ENCODE results near the gene SYF2.
A peak's percentile ranks its signal among the peaks of the same experiment; 100 is the strongest.
"Not testable (repeated sequence)": the region's sequence is repeated elsewhere in the genome, so short reads cannot be mapped to it uniquely, and the experiment has no call there.

The SYF2 gene

DNA sequence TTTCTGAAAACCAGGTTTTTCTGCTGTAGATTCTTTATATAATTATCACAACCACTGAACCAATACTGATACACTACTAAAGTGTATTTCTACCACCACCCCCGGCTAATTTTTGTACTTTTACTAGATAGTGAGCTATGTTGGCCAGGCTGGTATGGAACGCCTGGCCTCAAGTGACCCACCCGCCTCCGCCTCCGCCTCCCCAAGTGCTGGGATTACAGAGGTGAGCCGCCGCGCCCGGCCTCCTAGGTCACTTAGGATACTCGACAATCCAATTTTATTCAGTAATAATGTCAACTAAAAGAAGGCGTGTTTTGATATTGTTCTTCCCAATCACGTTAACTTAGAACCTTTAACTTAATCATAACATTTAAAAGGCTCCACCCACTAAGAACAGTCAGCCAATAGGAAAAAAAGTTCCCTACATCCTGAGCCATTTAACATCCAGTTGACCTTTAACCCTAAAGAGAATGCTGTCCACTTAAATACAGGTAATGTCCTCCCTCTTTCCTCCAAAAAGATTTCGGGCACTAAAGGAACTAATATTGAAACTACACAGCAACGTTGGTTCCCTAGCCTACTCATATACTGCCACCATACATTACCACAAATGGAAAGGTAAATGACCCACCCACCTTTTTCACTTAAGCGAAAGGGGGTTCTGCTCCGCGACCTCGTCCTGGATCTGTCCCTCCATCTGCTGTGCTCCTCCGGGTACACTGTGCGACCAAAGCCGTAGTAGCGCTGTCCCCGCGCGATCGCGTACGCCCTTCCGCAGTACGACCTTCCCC, 13.7 kb upstream of the SYF2 start:
- DNase-seq = peak; percentile 72

DNA sequence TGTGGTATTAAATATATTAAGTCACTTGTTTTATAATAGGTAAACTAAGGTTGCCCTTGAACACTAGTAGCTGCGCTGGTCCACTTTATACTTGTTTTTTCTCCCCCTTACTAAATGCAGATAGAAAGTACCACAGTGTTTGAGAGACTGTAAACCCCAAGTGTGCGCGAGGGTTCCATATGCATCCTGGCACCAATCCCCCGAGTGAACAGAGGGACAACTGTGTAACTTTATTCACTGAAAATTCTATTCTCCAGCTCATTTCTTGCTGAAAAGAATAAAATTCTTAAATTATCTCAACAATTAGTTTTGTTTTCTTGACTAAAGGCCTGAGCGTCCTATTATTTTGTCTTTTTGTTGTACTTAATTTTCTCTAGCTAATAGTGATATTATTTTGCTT, 13.1 kb upstream of the SYF2 start:
- DNase-seq = no peak

DNA sequence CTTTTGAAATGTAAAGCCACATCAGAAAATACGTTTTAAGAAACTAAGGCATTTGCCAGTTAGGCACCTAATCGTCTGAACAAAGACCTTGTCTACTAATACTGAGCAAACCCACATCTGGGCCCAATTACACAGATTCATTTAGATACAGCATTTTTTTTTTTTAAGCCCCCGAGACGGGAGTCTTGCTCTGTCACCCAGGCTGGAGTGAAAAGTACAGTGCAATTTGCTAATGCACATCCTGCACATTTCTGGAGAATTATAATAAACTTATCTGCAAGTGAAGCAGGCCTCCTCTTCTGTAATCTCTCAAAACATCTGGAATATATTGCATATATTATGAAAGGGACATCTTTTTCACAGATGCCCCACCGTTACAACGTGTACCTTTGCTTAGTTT, 11.6 kb upstream of the SYF2 start:
- no peak for DNase-seq

DNA sequence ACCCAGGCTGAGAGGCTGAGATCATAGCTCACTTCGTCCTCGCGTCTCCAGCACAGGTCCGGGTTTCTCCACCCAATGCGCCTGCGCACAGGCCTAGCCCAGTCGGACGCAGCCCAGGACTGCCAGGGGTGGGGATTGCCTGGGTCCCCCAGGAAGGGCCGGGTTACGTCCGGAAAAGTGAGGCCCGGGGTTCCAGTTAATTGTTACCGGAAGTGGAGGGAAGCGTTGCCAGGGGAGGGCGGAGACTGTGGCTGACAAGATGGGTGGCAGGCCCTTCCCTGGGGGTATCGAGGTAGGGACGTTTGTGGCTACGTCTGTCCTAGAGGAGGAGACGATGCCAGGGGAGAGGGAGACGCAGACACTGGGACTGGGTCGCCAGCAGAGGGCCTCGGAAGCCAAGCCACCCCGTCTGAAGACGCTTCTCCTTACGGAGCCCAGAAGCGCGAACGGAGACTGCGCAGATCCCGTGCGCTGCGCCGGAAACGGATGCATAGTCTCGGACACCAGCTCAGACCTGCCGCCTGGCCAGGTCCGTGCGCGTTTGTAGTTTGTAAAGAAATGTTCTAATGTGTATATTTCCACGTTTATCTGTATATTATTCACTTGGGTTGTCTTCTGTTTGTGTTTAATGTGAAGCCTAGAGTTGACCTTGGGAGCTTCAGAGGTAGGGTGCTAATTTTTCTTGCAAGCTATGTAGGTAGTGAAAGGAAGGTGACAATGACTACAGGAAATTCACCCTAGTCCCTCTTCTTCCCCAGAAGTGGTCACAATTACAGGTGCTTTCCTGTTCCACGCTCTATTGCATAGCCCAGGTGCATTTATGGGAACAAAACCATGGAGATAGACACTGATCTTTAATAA, 7.6 kb upstream of the SYF2 start:
- DNase-seq = peak; percentile 98

DNA sequence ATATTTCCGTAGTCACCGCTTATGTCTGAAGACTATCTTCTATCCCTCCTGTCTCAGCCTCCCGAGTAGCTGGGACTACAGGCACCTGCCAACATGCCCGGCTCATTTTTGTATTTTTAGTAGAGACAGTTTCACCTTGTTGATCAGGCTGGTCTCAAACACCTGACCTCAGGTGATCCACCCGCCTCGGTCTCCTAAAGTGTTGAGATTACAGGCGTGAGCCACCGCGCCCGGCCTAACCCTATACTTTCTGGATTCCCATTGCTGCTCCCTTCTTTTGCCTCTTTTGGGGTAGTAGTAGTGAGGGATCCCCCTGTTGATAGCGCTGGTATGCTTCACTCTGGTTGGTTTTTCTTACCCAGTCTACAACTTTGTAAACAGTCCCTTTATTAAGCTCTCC, 5.7 kb upstream of the SYF2 start:
- no peak for DNase-seq

DNA sequence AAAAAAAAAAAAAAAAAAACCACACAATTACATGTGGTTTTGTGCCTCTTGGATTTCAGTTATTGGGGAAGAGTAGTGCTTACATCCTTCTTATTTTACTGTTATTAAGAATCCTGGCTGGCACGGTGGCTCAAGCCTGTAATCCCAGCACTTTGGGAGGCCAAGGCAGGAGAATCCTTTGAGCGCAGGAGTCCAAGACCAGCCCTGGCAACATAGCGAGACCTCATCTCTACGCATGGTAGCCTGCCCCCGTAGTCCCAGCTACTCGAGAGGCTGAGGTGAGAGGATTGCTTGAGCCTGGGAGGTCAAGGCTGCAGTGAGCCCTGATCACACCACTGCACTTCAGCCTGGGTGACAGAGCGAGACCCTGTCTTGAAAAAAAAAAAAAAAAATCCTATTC, 4.0 kb upstream of the SYF2 start:
- not testable (repeated sequence) for DNase-seq

DNA sequence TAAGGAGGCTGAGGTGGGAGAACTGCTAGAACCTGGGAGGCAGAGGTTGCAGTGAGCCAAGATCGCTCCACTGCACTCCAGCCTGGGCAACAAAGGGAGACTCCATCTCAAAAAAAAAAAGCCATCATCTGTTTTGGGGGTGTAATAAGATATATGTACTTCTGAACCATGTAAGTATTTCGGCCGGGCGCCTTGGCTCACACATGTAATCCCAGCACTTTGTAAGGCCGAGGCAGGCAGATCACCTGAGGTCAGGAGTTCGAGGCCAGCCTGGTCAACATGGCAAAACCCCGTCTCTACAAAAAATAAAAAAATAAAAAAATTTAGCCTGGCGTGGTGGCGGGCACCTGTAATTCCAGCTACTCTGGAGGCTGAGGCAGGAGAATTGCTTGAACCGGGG, 3.1 kb upstream of the SYF2 start:
- not testable (repeated sequence) for DNase-seq

DNA sequence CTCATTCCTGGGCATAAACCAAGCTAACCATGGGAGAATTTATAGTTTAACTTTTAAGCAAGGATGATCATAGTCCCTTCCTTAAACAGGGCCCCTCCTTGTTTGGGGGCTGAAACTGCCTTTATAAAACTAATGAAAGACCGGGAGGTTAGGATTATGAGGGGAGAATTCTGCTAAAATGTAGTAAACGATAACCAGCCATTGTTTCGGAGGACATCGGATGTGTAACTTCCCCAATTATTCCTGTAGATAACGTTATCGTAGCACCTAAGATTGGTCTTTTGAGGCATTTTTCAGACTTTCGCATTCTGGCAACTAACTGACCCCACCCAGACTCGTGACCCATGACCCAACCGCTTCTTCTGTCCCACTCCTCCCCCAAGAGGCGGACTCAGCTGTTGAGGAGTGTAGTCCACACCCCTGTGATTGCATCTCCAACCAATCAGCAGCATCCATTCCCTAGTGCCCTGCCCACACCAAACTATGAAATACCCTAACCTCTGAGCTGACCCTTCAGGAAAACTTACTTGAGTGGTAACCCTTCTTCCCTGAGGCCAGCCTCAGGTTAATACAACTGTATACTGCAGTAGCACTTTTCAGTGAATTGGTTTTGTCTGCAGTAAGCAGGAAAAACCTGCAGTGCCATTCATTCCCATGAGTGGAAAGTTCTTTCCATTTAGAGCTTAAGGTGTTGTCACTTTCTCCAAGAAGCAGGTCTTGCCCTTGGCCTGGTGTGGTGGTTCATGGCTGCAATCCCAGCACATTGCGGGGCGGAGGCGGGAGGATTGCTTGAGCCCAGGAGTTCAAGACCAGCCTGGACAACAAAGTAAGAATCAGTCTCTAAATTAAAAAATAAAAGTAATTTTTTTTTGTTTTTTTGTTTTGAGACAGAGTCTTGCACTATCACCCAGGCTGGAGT, 823 bp upstream of the SYF2 start:
- peak; percentile 100 for DNase-seq

DNA sequence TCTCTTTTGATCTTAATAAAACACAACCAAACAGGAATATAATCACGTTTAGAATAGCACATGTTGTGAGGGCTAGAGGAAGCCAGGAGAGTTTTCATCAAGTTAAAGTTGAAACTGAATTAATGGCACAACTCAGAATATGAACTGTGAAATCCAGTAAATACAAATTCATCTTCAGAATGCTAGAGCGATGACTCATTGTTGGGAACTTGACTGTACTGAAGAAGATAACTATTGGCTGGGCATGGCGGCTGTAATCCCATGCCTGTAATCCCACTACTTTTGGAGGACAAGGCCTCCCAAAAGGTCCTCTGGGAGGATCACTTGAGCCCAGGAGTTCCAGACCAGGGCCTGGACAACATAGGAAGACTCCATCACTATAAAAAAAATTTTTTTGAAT, 8.8 kb downstream of the SYF2 start:
- no peak for DNase-seq

DNA sequence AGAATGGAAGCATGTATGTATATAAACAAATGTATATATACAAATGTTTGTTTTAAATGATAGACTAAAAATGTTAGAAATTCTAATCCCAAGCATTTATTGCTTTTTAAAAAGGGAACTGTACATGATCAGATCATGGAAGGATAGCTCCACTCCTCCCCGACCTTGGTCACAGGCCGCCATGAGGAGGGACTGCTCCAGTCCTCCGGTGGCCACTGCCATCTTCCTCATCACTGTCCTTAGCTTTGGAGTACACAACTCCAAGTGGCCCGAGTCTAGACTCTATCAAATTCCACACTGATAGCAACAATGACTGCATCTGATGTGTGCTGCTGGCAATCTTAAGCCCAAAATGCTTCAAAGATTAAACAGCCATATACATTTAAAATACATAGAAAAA, 9.7 kb downstream of the SYF2 start:
- no peak for DNase-seq

DNA sequence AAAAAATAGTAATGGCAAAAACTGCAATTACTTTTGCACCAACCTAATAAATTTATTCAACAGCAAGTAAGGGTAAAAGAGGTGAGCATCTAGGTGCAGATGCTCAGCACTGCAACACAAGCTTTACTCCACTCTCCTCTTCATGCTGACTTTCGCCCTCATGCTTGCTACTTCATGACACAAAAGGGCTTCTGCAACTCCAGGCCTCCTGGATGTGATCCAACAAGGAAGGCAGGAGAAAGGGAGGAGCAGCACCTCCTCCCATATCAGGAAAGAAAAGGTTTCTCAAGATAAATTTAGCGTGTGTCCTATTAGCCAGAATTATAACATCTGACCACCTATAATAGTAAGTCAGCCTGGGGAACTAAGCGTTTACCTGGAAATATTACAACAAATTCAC, 11.6 kb downstream of the SYF2 start:
- no peak for DNase-seq

DNA sequence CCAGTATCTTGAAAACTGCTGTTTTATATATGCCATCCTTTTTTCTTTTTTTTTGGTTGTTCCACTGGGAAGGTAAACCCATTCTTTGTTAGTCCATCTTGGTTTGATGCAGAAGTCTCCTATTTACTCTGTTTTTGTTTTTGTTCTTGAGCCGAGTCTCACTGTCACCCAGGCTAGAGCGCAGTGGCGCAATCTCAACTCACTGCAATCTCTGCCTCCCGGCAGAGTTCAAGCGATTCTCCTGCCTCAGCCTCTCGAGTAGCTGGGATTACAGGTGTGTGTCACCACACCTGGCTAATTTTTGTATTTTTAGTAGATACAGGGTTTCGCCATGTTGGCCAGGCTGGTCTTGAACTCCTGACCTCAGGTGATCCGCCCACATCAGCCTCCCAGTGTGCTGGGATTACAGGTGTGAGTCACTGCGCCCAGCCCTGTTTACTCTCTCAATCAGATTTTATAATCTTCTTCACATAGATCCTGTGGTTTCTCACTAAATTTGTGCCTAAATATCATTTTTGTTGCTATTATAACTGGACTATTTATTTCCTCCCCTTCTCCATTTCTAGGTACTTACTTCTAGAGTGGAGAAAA, 12.5 kb downstream of the SYF2 start:
- DNase-seq = no peak

DNA sequence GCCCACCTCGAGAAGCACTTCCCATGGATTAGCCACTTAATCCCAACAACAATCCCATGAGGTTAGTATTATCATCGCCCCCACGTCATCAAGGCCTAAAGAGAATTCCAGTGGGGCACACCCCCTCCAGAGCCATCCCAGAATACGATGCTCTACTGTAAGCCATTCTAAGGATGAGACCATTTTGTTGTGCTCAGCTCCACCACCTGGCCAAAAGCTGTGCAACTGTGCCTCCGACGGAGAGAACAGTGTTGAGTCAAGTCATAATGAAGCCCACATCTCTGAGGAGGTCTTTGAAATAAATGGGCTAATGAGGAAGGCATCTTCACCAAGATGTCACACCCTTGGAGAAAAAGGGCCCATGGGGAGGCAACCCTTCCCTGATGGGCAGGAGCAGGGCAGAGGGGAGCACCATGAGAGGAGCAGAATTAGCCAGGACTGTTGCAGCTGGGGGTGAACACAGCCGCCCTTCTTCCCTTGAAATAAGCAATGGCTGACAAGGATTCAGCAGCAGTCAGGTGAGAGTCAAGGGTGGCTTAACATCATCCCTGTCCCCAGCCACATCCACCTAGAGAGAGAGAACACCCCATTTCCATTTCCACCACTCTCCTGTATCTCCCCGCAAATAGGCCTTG, 14.6 kb downstream of the SYF2 start:
- no peak for DNase-seq

DNA sequence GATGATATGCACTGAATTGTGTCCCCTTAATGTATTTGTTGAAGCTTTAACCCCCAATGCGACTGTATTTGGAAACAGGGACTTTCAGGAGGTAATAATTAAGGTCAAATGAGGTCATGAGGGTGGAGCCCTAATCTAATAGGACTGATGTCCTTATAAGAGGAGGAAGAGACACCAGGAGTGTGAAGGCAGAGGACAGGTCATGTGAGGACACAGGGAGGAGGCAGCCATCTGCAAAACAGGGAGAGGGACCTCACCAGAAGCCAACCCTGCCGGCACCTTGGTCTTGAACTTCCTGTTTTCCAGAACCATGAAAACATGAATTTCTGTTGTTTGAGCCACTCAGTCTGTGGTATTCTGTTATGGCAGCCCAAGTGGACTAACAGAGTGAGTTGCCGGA, 15.3 kb downstream of the SYF2 start:
- DNase-seq = peak; percentile 47

DNA sequence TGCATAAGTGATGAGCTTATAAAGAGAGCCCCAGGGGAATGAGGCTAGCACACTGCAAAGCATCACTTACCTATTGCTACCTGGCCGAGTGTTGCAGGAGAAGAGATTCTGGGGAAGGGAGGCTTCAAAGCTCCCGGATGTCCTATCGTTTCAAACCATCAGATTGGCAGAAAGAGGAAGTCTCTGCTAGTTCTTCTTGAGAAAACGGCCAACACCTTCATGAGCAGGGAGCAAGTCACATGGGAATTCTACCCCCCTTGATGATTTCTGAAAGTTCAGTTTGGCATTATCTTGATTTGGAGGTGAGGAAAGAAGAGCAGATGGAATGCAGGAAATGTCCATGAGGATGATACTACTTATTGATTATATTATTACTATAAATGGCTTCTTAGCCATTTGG, 16.2 kb downstream of the SYF2 start:
- peak; percentile 49 for DNase-seq

DNA sequence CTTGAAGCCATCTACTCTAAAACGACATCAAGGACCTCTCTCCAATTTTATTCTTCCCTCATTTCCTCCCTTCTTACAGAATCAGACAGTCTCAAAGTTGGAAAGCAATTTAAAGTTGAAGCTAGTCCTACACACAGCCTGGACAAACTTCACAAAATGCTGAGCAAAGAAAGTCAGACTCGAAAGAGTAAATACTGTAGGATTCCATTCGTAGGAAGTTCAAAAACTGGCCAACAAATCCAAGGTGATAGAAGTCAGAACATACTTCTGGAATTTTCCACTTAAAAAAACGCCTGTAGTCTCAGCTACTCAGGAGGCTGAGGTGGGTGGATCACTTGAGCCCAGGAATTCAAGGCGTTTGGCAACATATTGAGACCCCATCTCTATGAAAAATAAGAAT, 19.6 kb downstream of the SYF2 start:
- no peak for DNase-seq

DNA sequence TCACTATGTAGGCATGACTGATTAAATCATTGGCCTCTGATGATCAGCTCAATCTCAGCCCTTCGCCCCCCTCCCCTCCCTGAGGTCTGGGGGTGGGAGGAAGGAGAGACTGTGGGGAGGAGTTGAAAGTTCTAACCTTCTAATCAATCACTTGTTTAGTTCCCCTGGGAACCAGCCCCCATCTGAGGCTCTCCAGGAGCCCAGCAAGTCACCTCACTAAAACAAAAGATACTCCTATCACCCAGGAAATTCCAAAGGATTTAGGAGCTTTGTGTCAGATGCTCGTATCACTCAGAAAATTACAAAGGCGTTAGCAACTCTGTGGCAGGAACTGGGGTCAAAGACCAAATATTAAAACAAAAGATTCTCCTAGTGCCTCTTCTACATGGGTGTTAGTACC, 21.6 kb downstream of the SYF2 start:
- DNase-seq = no peak

DNA sequence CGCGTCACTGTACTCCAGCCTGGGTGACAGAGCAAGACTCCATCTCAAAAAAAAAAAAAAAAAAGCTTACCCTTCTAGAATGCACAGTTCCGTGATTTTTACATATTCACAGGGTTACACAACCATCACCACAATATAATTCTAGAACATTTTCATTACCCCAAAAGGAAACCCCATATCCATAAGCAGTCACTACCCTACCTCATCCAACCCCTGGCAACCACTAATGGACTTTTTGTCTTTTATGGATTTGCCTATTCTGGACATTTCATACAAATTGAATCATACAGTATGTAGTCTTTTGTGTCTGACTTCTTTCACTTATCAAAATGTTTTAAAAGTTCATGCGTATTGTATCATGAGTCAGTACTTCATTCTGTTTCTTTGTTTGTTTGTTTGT, 22.8 kb downstream of the SYF2 start:
- DNase-seq = no peak

DNA sequence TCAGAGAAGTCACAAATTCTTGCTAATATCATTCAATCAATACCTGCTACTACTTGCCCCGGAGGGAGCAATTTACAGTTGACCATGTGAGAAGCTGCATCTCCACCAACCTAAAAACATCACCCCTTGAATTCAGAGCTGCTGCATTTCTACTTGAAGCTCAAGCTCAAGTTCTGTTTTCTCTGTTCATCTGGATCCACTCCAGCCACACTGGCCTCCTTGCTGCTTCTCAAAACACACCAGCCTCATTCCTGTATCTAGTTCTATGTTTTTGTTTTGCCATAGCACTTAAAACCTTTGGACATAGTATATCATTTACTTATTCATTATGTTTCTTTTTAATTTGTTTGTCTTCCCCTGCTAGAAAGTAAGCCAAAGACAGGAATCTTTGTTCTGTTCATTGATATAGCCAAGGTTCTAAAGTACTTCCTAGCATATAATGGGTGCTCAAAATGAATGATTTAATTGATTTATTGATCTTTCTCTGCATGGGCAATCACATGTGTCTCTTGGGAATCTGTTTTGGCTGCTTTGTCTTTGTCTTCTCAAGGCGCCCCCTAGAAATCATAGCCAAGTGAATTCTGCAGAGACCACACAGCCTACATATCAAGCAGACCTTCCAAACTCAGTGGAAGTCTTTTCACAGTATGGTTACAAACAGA, 23.6 kb downstream of the SYF2 start:
- no peak for DNase-seq

DNA sequence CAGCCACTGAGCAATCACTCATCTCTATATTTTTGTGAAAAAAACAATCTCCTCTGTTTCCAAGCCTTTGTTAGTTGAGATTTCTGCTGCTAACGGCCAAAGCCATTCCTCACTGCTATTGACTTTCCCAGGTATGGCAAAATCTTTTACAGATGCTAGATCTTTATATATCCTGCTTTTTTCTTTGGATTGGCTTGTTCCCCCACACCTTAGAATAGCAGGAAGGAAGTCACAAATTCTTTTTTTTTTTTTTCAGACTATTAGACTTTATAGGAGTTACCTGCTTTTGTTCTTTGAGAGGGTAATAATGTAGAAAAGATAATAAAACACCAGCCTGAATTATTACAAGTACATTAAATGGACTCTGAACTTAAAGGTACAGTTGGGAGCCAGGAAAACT, 24.2 kb downstream of the SYF2 start:
- no peak for DNase-seq

DNA sequence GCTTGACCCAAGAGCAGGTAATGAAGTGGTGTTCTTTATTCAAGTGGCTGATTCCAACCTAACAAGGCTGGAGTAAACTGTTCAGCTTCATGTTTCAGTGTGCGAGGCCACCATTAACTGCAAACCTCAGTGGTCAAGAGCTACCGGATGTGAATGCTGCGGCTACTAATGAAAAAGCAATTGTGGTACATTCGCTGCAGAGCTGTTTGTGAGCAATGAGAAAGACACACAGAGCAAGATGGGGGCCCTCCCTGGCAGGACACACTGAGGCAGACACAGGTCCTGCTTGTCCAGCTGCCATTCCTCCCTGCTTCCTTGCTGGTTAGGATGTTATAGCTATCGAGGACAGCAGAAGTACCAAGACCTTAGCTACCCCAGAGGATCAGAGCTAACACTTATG, 26.1 kb downstream of the SYF2 start:
- DNase-seq = no peak

DNA sequence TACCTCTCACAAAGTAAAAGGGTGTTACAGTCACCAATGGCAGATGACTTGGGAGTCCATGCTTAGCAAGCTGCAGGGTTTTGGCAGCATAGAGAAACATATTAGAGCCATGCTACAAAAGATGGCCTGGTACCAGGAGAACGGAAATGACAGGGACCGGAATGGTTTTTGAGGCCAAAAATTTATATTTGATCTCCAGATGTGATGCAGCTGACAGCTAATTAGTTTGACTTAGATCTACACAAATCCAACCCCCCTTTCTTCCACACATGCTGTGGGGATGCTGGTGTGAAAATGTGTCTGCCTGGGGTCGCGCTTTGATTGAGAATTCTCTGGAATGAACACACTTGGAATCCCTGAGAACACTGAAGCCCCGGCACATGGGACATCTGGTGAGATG, 26.5 kb downstream of the SYF2 start:
- DNase-seq = no peak
